HG03378 (cell line): ENCODE data around the gene PLEKHB2.
"Not testable (repeated sequence)": the region's sequence is repeated elsewhere in the genome, so short reads cannot be mapped to it uniquely, and the experiment has no call there.

Experiments used
- ATAC-seq: cut with Tn5 transposase; IDR thresholded peaks from one replicate; pipeline ENCODE4 v1.9.1; 2021; ENCODE audit warnings: mild to moderate bottlenecking, moderate library complexity; ENCODE audit not compliant: unreplicated experiment

The PLEKHB2 gene

GRCh38 chr2:131093696-131094462 lies 11.3 kb upstream of the PLEKHB2 start:
- ATAC-seq: peak; percentile 74

GRCh38 chr2:131094463-131095281 lies 10.5 kb upstream of the PLEKHB2 start:
- no peak for ATAC-seq

GRCh38 chr2:131103165-131103564 lies 2.0 kb upstream of the PLEKHB2 start:
- no peak for ATAC-seq

- ATAC-seq: peak; percentile 55
Observed at GRCh38 chr2:131104487-131105155, 515 bp upstream of the PLEKHB2 start.

- peak; percentile 43 for ATAC-seq
Observed at GRCh38 chr2:131105950-131106801, 1.0 kb downstream of the PLEKHB2 start.

GRCh38 chr2:131112529-131112928 lies 7.4 kb downstream of the PLEKHB2 start:
- no peak for ATAC-seq

GRCh38 chr2:131113566-131114227 lies 8.6 kb downstream of the PLEKHB2 start:
- ATAC-seq: no peak

- ATAC-seq: not testable (repeated sequence)
Observed at GRCh38 chr2:131114950-131115349, 9.8 kb downstream of the PLEKHB2 start.

- ATAC-seq: no peak
Observed at GRCh38 chr2:131115752-131116151, 10.6 kb downstream of the PLEKHB2 start.

GRCh38 chr2:131120815-131121317 lies 15.7 kb downstream of the PLEKHB2 start:
- ATAC-seq: no peak

GRCh38 chr2:131121464-131121863 lies 16.3 kb downstream of the PLEKHB2 start:
- ATAC-seq: no peak

GRCh38 chr2:131122496-131122895 lies 17.4 kb downstream of the PLEKHB2 start:
- no peak for ATAC-seq

- no peak for ATAC-seq
Observed at GRCh38 chr2:131123192-131123591, 18.1 kb downstream of the PLEKHB2 start.

GRCh38 chr2:131125195-131125757 lies 20.1 kb downstream of the PLEKHB2 start:
- ATAC-seq: no peak

- ATAC-seq: no peak
Observed at GRCh38 chr2:131126436-131126835, 21.3 kb downstream of the PLEKHB2 start.

- no peak for ATAC-seq
Observed at GRCh38 chr2:131127076-131127475, 21.9 kb downstream of the PLEKHB2 start.

- no peak for ATAC-seq
Observed at GRCh38 chr2:131127981-131128380, 22.8 kb downstream of the PLEKHB2 start.

GRCh38 chr2:131130298-131130596 lies 25.1 kb downstream of the PLEKHB2 start:
- no peak for ATAC-seq

- ATAC-seq: no peak
Observed at GRCh38 chr2:131132729-131133128, 27.6 kb downstream of the PLEKHB2 start.

- no peak for ATAC-seq
Observed at GRCh38 chr2:131140581-131140980, 35.4 kb downstream of the PLEKHB2 start.
